ENCODE measurements around the gene DAPK1.

The DAPK1 gene

DNA sequence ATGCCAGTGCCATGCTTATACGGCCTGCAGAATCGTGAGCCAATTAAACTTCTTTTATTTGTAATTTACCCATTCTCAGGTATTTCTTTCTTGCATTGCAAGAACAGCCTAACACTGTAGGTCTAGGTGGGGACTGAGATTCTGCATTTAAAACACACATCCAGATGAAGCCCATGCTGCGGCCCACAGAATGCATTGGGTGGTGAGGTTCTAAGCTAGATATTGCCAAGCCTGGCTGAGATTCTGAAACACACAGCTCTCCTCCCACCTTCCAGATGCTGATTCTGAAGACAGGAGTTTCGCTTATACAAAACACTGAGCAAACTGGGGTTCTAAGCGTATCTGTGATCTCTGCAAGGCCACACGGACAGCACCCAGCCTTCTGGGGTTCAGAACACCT is 75.1 kb downstream of the DAPK1 start:
- DNase-seq = no peak

GRCh38 chr9:87573841-87574342 is 76.2 kb downstream of the DAPK1 start:
- no peak for DNase-seq

GRCh38 chr9:87577746-87578145 is 80.1 kb downstream of the DAPK1 start:
- DNase-seq = no peak

GRCh38 chr9:87578625-87579024 is 81.0 kb downstream of the DAPK1 start:
- no peak for DNase-seq

DNA sequence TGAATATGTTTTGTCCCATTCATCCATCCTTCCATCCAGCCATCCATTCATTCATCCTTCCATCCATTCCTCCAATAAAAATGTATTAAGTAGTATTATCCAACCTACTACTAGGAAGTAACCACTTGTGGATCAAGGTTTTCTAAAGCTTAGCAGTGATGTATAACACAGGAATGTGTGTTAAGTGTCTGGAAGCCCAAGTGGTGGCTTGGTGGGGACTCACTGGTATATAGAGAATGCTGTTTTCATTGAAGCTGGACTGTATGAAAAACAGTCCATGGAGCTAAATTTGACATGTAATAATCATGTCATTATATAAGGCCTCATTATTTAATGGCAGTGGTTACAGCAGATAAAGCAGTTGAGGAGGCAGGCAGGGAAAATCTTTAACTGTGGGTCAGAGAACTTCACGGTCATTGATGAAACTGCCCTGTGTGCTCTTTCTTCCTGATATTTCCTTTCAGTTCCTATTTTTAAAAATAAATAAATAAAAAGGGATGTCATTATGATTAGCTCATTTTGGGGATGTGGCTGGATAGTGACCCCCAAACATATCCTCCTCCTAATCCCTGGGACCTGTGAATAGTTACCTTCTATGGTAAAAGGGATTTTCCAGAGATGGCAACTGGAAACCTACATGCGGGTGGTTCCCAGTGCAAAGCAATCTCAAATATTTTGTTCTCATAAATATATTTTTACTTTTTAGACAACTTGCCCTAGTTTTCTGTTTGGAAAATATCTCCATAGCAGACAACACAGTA is 82.3 kb downstream of the DAPK1 start:
- no peak for DNase-seq

- no peak for DNase-seq
Observed at GRCh38 chr9:87580941-87581438, 83.3 kb downstream of the DAPK1 start.

- no peak for DNase-seq
Observed at GRCh38 chr9:87581513-87581912, 83.8 kb downstream of the DAPK1 start.

GRCh38 chr9:87581949-87582637 is 84.4 kb downstream of the DAPK1 start:
- no peak for DNase-seq

- no peak for DNase-seq
Observed at GRCh38 chr9:87584326-87584725, 86.7 kb downstream of the DAPK1 start.

GRCh38 chr9:87585123-87585855 is 87.6 kb downstream of the DAPK1 start:
- no peak for DNase-seq

GRCh38 chr9:87586731-87587355 is 89.2 kb downstream of the DAPK1 start:
- no peak for DNase-seq

DNA sequence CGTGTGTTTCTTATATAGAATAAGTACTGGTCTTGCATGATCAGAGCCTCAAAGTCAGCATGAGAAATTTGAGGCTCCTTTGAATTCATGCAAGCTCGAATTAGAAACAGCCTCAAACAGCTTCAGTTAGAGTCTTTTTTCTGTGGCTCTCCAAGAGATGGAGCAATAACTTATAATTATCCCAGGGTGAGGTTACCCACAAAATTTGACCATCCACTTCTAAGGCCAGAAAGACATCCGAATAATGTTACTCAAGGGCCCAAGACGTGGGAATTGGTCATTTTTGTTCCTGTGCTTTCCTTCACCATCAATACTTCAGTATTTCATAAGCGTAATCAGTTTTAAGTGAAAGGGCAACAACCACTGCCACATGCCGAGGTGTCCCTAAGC is 89.7 kb downstream of the DAPK1 start:
- no peak for DNase-seq

DNA sequence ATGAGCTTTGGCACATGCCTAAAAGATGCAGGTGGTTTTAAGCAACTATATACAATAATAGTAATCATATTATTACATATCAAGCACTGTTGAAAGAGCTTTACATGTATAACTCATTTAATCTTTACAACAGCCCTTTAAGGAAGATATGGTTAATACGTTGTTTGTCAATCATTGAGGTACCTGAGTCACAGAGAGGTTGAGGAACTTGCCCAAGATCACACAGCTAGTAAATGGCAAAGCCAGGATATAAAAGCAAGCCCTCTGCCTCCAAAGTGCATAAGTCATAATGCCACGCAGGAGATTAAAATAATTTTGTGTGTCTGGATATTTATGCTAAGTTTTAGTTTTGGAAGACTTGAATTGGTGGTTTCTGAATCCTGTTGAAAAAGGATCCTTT is 90.2 kb downstream of the DAPK1 start:
- DNase-seq = no peak

DNA sequence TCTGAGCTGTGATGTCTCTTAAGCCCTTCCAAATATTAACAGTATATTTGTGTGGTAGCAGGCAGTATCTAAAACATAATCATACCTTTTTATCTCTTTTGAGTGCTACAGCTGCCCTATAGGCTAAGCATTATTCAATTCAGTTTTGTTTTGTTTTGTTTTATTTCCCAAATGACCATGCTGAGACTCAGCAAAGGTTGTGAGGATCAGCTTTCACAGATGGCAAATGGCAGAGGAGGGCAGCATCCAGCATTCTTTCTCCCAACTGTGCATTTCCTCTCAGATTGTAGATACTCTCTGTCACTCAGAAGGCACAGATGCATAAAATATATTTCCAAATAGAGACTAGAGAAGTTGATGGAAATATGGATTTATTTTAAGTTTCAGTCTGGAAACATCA is 90.7 kb downstream of the DAPK1 start:
- DNase-seq = no peak

- no peak for DNase-seq
Observed at GRCh38 chr9:87590996-87591395, 93.3 kb downstream of the DAPK1 start.

- no peak for DNase-seq
Observed at GRCh38 chr9:87592554-87593358, 95.1 kb downstream of the DAPK1 start.

- no peak for DNase-seq
Observed at GRCh38 chr9:87593359-87593980, 95.8 kb downstream of the DAPK1 start.

DNA sequence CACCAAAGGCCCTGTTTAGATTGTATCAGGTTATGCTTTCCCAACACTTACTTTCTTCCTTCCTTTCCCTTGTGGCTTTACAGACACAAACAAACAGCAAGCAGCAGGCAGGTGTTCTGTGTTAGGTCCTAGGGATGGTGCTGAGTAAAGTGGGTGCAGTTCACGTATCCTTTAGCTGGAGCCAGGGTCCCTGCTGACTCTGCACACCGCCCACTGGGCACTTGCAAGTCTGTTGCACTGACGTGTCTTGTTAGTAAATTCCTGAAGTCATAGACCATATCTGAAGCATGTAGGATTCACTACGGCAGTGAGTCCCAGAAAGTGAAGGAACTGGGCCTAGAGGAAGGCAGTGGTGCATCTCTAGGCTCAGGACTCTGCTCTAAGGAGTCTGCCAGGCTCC is 96.5 kb downstream of the DAPK1 start:
- DNase-seq = no peak

DNA sequence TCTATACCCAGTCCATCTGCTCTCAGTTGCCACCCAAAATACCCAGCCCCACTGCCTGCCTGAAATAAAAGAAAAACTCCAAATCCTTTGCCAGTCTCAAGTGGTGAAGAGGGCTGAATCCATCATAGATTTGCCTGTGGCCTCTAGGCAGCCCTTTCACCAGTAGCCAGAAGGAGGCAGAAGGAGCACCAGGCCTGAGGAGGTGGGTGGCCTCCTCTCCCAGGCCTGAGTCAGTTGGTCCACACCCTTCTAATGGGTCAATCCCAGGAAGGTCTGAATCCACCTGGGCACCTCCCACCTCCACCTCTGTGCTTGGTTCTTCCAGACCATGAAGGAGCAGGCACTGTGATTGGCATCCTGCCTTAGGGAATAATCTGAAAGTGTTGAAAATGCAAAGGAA is 97.0 kb downstream of the DAPK1 start:
- no peak for DNase-seq

DNA sequence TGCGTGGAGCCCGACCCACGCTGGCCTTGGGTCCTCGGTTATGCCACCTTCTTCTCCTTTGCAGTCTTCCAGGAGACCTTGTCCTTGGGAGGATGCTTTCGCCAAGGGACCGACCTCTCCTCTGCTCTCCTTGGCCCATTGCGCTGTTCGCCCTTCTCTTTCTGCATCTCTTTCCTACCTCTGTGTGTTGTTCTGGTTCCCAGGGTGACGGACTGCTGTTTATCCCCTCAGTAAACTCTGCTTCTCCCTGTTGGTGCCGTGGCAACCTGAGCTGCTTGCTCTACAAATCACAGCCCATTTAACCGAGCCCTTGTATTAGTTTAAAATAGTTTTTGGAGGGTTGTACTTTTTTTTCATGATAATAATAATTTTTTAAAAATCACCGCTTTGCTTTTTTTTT is 97.9 kb downstream of the DAPK1 start:
- DNase-seq = no peak

DNA sequence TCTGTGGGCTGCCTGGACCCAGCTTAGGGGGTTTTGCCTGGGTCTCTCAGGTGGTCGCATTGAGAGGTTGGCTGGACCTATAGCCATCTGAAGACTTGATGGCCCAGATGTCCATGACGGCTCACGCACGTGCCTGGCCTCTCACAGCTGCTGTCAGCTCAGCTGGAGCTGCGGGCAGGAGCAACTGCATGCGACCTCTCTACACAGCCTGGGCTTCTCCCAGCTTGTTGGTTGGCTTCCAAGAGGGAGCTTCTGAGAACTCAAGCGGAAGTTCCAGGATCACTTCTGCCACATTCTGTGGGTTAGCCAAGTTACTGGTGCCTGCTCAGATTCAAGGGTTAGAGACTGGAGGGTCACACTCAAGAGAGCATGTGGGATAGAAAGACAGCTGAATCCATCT is 99.2 kb downstream of the DAPK1 start:
- no peak for DNase-seq

Measured in NCI-H2107 (cell line).